Measurements from ENCODE around the gene DEPP1.

The DEPP1 gene

DNA sequence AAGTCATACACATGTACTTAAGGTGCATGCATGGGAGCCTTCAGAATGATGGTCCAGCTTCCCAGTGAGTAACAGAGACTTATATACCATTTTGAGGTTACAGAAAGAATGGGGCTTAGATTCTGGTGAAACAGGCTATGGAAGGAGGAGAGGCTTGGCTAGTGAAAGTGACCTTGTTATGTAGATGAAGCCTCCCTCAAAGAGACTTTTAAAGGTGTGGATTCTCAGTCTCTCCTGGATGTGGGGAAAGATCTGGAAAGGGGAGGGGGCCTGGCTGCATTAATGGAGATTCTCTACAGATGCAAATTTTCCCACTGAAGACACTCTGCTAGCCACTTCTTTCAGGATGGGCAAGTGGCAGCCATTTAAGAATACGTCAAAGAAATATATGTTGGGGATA is 13.5 kb downstream of the DEPP1 start:
- TF ChIP-seq, protein P1, sequence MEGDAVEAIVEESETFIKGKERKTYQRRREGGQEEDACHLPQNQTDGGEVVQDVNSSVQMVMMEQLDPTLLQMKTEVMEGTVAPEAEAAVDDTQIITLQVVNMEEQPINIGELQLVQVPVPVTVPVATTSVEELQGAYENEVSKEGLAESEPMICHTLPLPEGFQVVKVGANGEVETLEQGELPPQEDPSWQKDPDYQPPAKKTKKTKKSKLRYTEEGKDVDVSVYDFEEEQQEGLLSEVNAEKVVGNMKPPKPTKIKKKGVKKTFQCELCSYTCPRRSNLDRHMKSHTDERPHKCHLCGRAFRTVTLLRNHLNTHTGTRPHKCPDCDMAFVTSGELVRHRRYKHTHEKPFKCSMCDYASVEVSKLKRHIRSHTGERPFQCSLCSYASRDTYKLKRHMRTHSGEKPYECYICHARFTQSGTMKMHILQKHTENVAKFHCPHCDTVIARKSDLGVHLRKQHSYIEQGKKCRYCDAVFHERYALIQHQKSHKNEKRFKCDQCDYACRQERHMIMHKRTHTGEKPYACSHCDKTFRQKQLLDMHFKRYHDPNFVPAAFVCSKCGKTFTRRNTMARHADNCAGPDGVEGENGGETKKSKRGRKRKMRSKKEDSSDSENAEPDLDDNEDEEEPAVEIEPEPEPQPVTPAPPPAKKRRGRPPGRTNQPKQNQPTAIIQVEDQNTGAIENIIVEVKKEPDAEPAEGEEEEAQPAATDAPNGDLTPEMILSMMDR (IDR thresholded peaks at IDR 0.05) = no peak
- no peak for TF ChIP-seq ZFX (IDR thresholded peaks at IDR 0.05; ENCODE audit: borderline replicate concordance)
- no peak overlapping the region for H3K27ac ChIP-seq

DNA sequence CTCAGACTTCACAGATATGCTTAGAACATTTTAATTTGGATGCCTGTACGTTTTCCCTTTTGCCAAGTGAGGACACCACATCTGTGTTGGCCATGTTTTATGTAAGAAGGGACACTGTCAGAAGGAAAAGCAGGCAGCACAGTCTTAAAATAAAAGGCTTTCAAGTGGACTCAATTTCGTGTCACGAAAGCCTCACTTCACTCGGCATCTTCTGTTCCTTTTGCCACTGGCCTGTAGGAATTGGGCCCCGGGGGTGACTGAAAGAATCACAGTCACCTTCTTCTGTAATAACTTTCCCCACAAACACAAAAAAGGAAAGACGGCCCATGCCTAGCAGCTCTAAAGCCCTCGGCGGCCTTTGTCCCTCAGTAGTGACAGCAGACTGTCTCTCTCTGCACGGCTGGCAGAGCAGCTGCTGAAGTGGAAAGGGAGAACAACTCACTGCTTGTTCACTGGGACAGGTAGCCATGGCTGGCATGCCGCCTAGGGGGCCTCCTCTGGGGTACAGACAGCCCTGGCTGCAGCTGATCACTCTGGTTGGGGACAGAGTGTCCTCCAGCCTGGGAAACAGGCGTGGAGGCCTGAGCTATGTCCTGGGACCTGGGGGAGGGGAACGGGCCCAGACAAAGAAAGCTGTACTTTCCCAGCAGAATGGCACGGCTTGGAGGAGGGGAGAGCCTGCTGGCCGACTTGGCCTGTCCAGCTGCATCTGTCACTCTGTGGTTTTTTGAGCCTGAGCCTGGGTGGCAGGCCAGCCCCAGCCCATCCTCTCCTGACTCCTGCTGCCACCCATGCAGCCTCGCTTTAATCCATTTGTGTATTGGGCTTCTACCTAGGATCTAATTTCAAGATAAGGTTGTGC is 14.6 kb downstream of the DEPP1 start:
- H3K27ac ChIP-seq = no peak overlapping the region
- no peak for TF ChIP-seq ZFX (IDR thresholded peaks at IDR 0.05; ENCODE audit: borderline replicate concordance)
- TF ChIP-seq, protein P1 (IDR thresholded peaks at IDR 0.05) = no peak

DNA sequence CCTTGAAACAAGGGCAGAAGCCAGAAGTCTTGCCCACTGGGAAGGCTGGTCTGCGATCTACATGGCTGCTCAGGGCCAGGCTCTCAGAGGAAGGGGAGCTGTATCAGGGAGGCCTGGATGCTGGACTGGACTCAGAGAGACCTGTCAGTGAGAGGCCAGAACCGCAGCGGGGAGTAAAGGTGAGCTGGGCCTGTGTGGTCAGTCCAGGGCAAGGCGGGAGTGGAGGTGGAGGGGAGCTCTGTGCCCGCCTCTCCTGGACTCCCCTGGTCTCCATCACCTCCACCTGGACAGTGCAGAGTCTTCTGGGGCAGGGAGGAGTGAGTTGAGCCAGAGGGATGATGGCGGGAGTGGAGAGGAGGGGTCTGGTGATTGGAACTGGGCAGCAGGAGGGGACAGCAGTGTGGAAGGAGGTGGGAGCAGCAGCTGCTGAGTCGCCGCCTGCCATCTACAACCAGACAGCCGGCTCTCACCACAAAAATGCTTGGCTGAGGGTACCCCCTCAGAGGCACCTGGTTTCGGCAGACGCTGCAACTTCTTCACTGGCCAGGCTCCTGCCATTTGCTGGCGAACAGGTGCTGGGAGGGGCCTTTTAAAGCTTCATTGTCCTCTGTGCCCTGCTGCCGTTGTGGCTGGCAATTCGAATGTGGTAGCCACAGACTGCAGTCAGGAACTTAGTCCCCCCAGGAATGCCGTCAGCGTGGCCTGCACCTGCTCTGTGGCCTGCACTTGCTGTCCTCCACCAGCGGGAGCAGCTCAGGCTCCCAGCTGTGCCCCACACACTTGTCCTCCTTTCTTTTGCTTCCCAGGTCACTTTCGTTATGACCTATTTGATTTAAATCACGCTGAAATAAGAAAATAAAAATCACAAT is 15.5 kb downstream of the DEPP1 start:
- TF ChIP-seq, protein P1 (IDR thresholded peaks at IDR 0.05) = peak; percentile 23
- TF ChIP-seq ZFX (IDR thresholded peaks at IDR 0.05; ENCODE audit: borderline replicate concordance) = no peak
- no peak overlapping the region for H3K27ac ChIP-seq

DNA sequence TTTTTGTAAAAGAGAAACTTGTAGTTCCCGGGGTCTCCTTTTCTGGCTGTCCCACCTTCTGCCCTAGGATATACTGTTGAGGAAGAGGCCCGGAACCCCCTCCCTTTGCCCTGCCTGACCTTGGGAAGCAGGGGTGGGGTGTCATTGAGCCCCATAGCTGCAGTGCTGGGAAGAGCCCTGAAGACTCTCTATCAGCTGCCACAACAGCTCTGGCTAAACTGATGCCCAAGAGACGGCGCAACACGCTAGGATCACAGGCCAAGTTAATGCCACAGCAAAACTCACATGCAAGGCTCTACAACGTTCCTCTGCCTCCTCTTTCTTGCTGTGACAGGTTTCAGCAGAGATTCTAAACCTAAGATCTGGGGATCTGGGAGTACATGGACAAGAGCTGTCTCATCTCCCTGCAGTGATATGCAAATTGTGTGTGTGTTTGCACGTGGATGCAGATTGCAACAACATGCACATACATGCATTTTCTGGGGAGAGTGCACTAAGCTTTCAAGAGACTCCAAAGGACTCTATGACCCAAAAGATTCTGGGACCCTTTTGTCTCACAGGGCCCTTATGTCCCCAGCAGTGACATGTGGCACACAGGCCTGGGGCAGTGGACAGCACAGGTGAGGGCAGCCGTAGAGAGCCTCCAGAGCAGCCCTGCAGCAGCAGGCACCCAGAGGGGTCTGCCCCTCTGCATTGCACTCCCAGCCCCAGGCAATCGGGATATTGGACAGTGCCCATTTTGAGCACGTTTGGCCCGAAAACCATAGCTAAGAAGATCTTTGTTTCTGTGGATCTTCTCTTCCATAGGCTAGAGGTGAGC is 16.5 kb downstream of the DEPP1 start:
- TF ChIP-seq, protein P1 (IDR thresholded peaks at IDR 0.05) = no peak
- no peak for TF ChIP-seq ZFX (IDR thresholded peaks at IDR 0.05; ENCODE audit: borderline replicate concordance)
- no peak overlapping the region for H3K27ac ChIP-seq

DNA sequence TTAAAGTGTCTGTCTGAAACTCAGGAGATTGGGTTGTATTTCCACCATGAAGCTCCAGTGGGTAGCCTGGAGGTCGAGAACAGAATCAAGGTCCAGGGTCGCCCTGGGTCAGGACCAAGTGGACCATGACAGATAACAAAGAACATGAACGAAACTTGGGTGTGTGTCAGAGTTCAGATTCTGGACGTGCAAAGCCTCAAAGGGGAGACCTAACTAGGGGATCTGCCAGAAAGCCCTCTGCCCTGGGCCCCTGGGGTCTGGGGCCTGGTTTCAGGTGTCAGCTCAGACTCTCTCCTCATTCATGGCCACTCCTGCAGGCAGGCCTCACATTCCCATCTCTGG is 17.4 kb downstream of the DEPP1 start:
- TF ChIP-seq, protein P1 (IDR thresholded peaks at IDR 0.05) = no peak
- TF ChIP-seq ZFX (IDR thresholded peaks at IDR 0.05; ENCODE audit: borderline replicate concordance) = no peak
- no peak overlapping the region for H3K27ac ChIP-seq

DNA sequence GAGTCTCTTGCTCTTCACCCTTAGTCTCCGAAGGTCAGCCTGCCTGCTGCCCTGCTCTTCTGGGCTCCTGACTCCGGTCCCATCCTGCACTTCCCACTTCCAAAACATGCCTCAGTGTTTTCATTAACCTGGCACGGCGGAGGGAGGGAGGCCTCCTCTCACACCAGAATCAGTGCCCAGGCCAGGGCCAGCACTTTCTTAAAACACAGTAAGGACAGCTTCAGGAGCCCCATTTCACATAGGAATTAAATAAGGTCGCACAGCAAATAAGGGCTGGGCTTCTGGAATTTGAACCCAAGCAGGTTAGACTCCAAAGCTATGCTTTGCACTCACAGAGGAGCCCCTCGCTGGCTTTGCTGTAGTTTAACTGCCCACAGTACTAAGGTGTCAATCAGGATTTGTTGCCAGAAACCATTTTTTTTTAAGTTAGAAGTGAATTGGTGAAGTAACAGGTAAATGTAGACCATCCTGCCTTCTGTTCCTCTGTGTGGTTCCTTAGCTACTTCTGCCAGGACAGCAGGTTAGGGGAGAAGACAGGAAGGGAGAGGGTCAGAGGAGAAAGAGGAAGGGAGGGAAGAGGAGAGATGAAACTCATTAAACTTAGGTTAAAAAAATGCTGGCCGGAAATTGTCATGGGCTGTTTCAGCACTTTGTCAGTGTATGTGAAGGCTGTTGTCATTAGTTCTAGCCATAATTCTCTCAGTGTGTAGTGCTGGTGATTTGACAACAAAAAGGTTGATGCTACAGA is 18.0 kb downstream of the DEPP1 start:
- TF ChIP-seq, protein P1 (IDR thresholded peaks at IDR 0.05) = no peak
- no peak for TF ChIP-seq ZFX (IDR thresholded peaks at IDR 0.05; ENCODE audit: borderline replicate concordance)
- H3K27ac ChIP-seq = no peak overlapping the region

Data from 22Rv1 (cell line).